ENCODE data around the gene KANK2. TPM values are rescaled to one million over a fixed set of nuclear protein-coding genes. Genes with fewer than 3 reads are reported as not detected.

The KANK2 gene
- total and polyA plus RNA-seq, 2 of the 13 experiments (the other 11 are each of a cell fraction or from before 2014, with no cell fraction given) = 5.7 to 12.9 TPM

DNA sequence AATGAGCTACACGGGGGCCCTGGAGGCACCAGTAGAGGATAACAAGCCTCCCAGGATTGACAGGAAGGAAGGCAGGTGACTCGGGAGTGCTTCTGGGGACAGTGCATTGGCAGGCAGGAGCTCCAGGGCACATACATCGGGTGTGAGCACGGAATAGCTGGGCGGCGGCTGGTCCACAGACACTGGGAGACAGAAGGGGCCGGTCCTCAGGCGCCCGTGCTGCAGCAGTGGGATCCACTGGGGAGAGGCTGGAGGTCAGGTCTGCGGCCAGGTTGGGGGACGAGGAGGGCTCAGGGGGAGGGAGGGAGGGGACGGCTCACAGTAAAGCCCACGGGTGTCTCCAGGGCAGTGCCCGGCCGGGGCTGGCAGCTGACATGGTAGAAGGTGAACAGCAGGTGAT, 40.0 kb upstream of the KANK2 start:
- in situ Hi-C loops (cut with HindIII; ENCODE audit: extremely low pct_ligation_motif_present, low pct_unique_long_range_greater_than_20kb) (no loop called here), intact Hi-C loops (cut with micrococcal nuclease; ENCODE audit: unreplicated experiment) (no loop called here)
- no peak for DNase-seq (ENCODE audit: low spot score)
- H3K9me3 ChIP-seq (ENCODE audit: low read length) = no peaks in the 10 kb centered on the region
- peak overlapping the region; percentile 94 for H3K27ac ChIP-seq (ENCODE audit: extremely low read length, insufficient read depth, low read length)
- no peak overlapping the region for H2AFZ ChIP-seq (ENCODE audit: low read length)
- peaks cover 82% of the 10 kb centered on the region for H3K4me1 ChIP-seq (ENCODE audit: insufficient read depth, low read length)
- H3K4me2 ChIP-seq (ENCODE audit: low read depth, low read length) = peak overlapping the region; percentile 96
- H4K20me1 ChIP-seq (ENCODE audit: insufficient read depth, low read length) = no peaks in the 10 kb centered on the region; the same call in 1 of the 2 replicates
- ChIA-PET CTCF (ENCODE audit: low intra/inter-chr PET ratio, low total read pairs) (no interaction called here), POLR2A (interaction anchor here (0.6 to 2.9 kb wide), 10 partner anchors 24 to 148 kb away, joined by 3 to 22 read pairs (median 4); partner anchors contain the start of genes KANK2, LDLR, RAB3D and SWSAP1)
- H3K9ac ChIP-seq (ENCODE audit: insufficient read depth, low read depth, low read length) = peak overlapping the region; percentile 68
- BruUV-seq (replicated peaks) = no TSS peak
- peak; percentile 25 for ATAC-seq
- peak overlapping the region; percentile 27 to 72 (median 50) for H3K4me3 ChIP-seq (replicated peaks in 1 of 3; ENCODE audit: insufficient read depth in 1 of 3, low read depth in 2 of 3, low read length in 3 of 3)
- WGBS (ENCODE audit: low lambda C conversion rate) = 13% methylated on average over 9 of the region's 15 CpGs
- no peak for FAIRE-seq
- no peaks in the 10 kb centered on the region for H3K27me3 ChIP-seq (ENCODE audit: control insufficient read depth in 1 of 2, insufficient read depth in 2 of 2, low read length in 2 of 2)
- TF ChIP-seq CENPX (CRISPR knock-in tag; IDR thresholded peaks at IDR 0.05) (no peak), ZNF75D (CRISPR knock-in tag; IDR thresholded peaks at IDR 0.05; ENCODE audit: borderline replicate concordance) (no peak), E2F2 (CRISPR knock-in tag; IDR thresholded peaks at IDR 0.05; ENCODE audit: borderline replicate concordance) (no peak), ZC3H13 (CRISPR knock-in tag; IDR thresholded peaks at IDR 0.05) (no peak), ZNF781 (CRISPR knock-in tag; IDR thresholded peaks at IDR 0.05; ENCODE audit: borderline replicate concordance, not compliant biosample characterization) (no peak), MXI1 (IDR thresholded peaks at IDR 0.05; ENCODE audit: borderline replicate concordance, low read depth, low read length) (no peak), PAF1 (CRISPR knock-in tag; IDR thresholded peaks at IDR 0.05) (no peak), DNMT3B (CRISPR knock-in tag; conservative IDR thresholded peaks at IDR 0.05) (no peak), RFX1 (IDR thresholded peaks at IDR 0.05) (no peak), ARNT (IDR thresholded peaks at IDR 0.05) (no peak), RXRA (CRISPR knock-in tag; IDR thresholded peaks at IDR 0.05) (no peak), SOX5 (CRISPR knock-in tag; IDR thresholded peaks at IDR 0.05; ENCODE audit: borderline replicate concordance) (no peak), ZNF317 (CRISPR knock-in tag; IDR thresholded peaks at IDR 0.05) (no peak)
- TF ChIP-seq, protein P1, sequence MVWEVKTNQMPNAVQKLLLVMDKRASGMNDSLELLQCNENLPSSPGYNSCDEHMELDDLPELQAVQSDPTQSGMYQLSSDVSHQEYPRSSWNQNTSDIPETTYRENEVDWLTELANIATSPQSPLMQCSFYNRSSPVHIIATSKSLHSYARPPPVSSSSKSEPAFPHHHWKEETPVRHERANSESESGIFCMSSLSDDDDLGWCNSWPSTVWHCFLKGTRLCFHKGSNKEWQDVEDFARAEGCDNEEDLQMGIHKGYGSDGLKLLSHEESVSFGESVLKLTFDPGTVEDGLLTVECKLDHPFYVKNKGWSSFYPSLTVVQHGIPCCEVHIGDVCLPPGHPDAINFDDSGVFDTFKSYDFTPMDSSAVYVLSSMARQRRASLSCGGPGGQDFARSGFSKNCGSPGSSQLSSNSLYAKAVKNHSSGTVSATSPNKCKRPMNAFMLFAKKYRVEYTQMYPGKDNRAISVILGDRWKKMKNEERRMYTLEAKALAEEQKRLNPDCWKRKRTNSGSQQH (CRISPR knock-in tag; IDR thresholded peaks at IDR 0.05; ENCODE audit: low read depth) = no peak
- TF ChIP-seq, protein P2, sequence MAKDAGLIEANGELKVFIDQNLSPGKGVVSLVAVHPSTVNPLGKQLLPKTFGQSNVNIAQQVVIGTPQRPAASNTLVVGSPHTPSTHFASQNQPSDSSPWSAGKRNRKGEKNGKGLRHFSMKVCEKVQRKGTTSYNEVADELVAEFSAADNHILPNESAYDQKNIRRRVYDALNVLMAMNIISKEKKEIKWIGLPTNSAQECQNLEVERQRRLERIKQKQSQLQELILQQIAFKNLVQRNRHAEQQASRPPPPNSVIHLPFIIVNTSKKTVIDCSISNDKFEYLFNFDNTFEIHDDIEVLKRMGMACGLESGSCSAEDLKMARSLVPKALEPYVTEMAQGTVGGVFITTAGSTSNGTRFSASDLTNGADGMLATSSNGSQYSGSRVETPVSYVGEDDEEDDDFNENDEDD (CRISPR knock-in tag; IDR thresholded peaks at IDR 0.05; ENCODE audit: borderline replicate concordance) = no peak
- H3K36me3 ChIP-seq (replicated peaks in 1 of 2; ENCODE audit: control insufficient read depth in 1 of 2, insufficient read depth in 2 of 2, low read length in 2 of 2) = peaks cover 1 to 6% of the 10 kb centered on the region in 2 experiments; a peak in 3 of 5 replicates
- H3K79me2 ChIP-seq (ENCODE audit: insufficient read depth, low read length) = peaks cover 10% of the 10 kb centered on the region

Data from HepG2 (cell line).